Adrenal gland (tissue), 5 donors: ENCODE measurements around the gene CHST10.

Experiments used
- CTCF ChIP-seq, 6 experiments: fragments of 450-650 bp in 4 of 6; fragments of 200-600 bp in 2 of 6; sonication (generic) in 1 of 6; IDR thresholded peaks; 1 replicate in 5 of 6; 2 replicates in 1 of 6; pipeline versions ENCODE4 v1.5.1 to v1.8.0; 2016 to 2021; ENCODE audit warnings: antibody characterized with exemption in 6 of 6, mild to moderate bottlenecking in 2 of 6, moderate library complexity in 1 of 6
- POLR2A ChIP-seq, 2 donors: fragments of 450-650 bp; IDR thresholded peaks; one replicate each; pipeline ENCODE4 v1.6.1; 2017; ENCODE audit warnings: antibody characterized with exemption in 2 of 2, mild to moderate bottlenecking in 2 of 2, moderate library complexity in 1 of 2
- donor health status: DM: no; HTN: no; CAD: no.

GRCh38 chr2:100409461-100409860 lies 8.0 kb downstream of the CHST10 start:
- TF ChIP-seq CTCF (IDR thresholded peaks at IDR 0.05): no peak
- no peak for TF ChIP-seq POLR2A (IDR thresholded peaks at IDR 0.05)
